ENCODE measurements around the gene DENND1A. TPM values are rescaled to one million over a fixed set of nuclear protein-coding genes. Genes with fewer than 3 reads are reported as not detected.

The DENND1A gene
- total and polyA plus RNA-seq, 2 experiments from 2014 or later = 13.1 to 14.5 TPM

- Histone ChIP-seq H3K9me3 (ENCODE audit: low read depth) (no peaks in the 10 kb centered on the region), H3K27ac (no peak overlapping the region)
- no peak for DNase-seq (ENCODE audit: low read depth in 1 of 2, low spot score in 1 of 2)
These were observed 476.8 kb downstream of the DENND1A start for GRCh38 chr9:123453076-123453667.

GRCh38 chr9:123450996-123451395 lies 478.9 kb downstream of the DENND1A start:
- no peak for TF ChIP-seq CTCF (IDR thresholded peaks at IDR 0.05; ENCODE audit: low read depth, low read length)
- Histone ChIP-seq H3K4me3 (no peak overlapping the region), H3K27ac (no peak overlapping the region), H3K36me3 (no peaks in the 10 kb centered on the region), H3K9me3 (ENCODE audit: low read depth) (no peaks in the 10 kb centered on the region), H3K4me1 (ENCODE audit: low read depth) (peaks cover 26% of the 10 kb centered on the region), H3K27me3 (no peaks in the 10 kb centered on the region)
- no peak for DNase-seq (ENCODE audit: low read depth in 1 of 2, low spot score in 1 of 2)

More at GRCh38 chr9:123453076-123453667, 476.8 kb downstream of the DENND1A start:
- Histone ChIP-seq H3K4me3 (no peak overlapping the region), H3K4me1 (ENCODE audit: low read depth) (peaks cover 7% of the 10 kb centered on the region), H3K36me3 (no peaks in the 10 kb centered on the region), H3K27me3 (no peaks in the 10 kb centered on the region)
- TF ChIP-seq CTCF (IDR thresholded peaks at IDR 0.05; ENCODE audit: low read depth, low read length) = no peak

- peaks cover 26% of the 10 kb centered on the region for H3K4me1 ChIP-seq (ENCODE audit: low read depth)
- DNase-seq (ENCODE audit: low read depth in 1 of 2, low spot score in 1 of 2) = no peak
- H3K9me3 ChIP-seq (ENCODE audit: low read depth) = no peaks in the 10 kb centered on the region
- H3K27me3 ChIP-seq = no peaks in the 10 kb centered on the region
- no peak overlapping the region for H3K4me3 ChIP-seq
- no peaks in the 10 kb centered on the region for H3K36me3 ChIP-seq
- no peak for TF ChIP-seq CTCF (IDR thresholded peaks at IDR 0.05; ENCODE audit: low read depth, low read length)
- no peak overlapping the region for H3K27ac ChIP-seq
These were observed 479.7 kb downstream of the DENND1A start for GRCh38 chr9:123450098-123450770.

GRCh38 chr9:123447934-123448646 lies 481.8 kb downstream of the DENND1A start:
- H3K27ac ChIP-seq = no peak overlapping the region
- no peaks in the 10 kb centered on the region for H3K27me3 ChIP-seq

More at GRCh38 chr9:123447934-123448646, 481.8 kb downstream of the DENND1A start:
- no peak for DNase-seq (ENCODE audit: low read depth in 1 of 2, low spot score in 1 of 2)
- Histone ChIP-seq H3K4me1 (ENCODE audit: low read depth) (peaks cover 26% of the 10 kb centered on the region), H3K4me3 (no peak overlapping the region), H3K36me3 (no peaks in the 10 kb centered on the region), H3K9me3 (ENCODE audit: low read depth) (no peaks in the 10 kb centered on the region)
- no peak for TF ChIP-seq CTCF (IDR thresholded peaks at IDR 0.05; ENCODE audit: low read depth, low read length)
